GM10248 (cell line): ENCODE results near the gene KITLG.
"Not testable (repeated sequence)": the region's sequence is repeated elsewhere in the genome, so short reads cannot be mapped to it uniquely, and the experiment has no call there.

Experiments used
- CTCF ChIA-PET: fragments of 300-600 bp; sonication (Branson Sonifier 250); formaldehyde crosslinking; extraction: SDS; loops from one replicate; lab custom pipeline; 2021; ENCODE audit warnings: antibody characterized with exemption; lab: Yijun Ruan, JAX
- POLR2A ChIA-PET: fragments of 350-650 bp; sonication (Branson Sonifier 250); formaldehyde crosslinking; extraction: SDS; loops from one replicate; lab custom pipeline; 2020; ENCODE audit warnings: antibody characterized with exemption; lab: Yijun Ruan, JAX
- DNase-seq: peaks from one replicate; pipeline ENCODE4 v3.0.0; 2012; ENCODE audit errors: extremely low spot score
- CTCF ChIP-seq: IDR thresholded peaks from 2 replicates; pipeline ENCODE4 v1.5.1; 2012; ENCODE audit warnings: mild to moderate bottlenecking, low read depth; ENCODE audit errors: extremely low read depth, missing control alignments, control extremely low read depth

The KITLG gene

GRCh38 chr12:88580051-88580871 is at the start of gene KITLG:
TSS of gene KITLG (minus strand) at chr12:88580471. CDS start at chr12:88580278, 193 bp downstream.
- ChIA-PET CTCF (interaction anchor here (1.0 to 1.4 kb wide), 3 partner anchors 13 to 26 kb away, joined by 3 to 4 read pairs (median 3); no protein-coding TSS in a partner anchor), POLR2A (no interaction called here)
- peak; percentile 24 for TF ChIP-seq CTCF
- peak; percentile 50 for DNase-seq

- no peak for DNase-seq
- CTCF ChIA-PET = interaction anchor here (1.1 kb wide), 1 partner anchor 8 kb away, joined by 3 read pairs; no protein-coding TSS in a partner anchor
- no peak for TF ChIP-seq CTCF
- POLR2A ChIA-PET = no interaction called here
Measured at GRCh38 chr12:88628856-88629509, 48.7 kb upstream of the KITLG start.

DNA sequence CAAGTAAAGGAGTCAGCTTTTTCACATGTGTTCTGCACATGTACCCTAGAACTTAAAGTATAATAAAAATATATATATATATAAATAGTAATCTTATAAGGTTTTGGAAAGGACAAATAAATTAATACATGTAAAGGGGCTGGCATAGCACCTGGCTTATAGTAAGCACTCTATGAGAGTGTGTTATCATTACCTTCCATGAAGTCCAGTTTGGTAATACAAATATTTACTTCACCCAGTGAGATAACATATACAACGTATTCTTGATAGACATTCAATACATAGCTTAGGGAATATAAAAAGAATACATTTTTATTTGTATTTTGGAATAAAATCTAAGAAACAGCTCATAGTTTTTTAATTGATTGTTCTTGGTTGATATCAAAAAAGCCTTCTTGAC is 47.8 kb upstream of the KITLG start:
- DNase-seq, POLR2A ChIA-PET, CTCF ChIA-PET: not testable (repeated sequence)

DNA sequence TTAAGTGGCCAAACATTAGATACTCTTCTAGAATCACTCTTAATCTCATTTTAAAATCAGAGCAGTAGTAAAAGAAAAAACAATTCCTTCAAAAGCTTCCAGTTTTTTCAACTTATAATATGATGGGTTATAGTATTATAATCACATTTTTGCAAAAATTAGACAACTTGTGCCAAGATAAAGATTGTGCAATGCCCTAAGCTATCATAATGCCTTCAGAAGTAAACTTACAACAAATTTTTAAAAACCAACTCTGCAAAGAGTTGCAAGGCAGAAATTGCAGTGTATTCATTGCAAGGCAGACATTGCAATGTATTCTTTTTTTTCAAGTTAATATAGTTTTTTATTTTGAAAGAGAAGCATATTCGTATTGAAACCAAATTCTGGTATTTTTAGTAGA is 47.2 kb upstream of the KITLG start:
- ChIA-PET CTCF (no interaction called here), POLR2A (no interaction called here)
- DNase-seq = no peak
- TF ChIP-seq CTCF = no peak

DNA sequence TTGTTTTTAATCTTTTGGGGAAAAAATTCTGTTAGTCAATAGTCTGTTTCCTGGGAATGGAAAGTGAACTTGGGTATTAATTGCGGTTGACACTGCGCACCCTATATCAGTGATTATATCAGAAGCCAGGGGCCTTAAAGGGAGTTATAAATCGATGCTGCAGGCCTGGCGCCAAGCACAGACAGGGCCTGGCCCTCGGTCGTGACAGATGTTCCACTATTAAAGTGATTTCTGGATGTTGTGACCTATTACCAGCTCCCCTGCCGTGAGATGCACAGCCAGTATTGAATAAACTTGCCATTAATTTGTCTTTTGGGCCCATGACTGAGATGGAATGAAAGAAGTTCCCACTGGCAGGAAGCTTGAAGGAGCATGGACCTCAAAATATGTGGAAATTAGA is 45.1 kb upstream of the KITLG start:
- TF ChIP-seq CTCF = no peak
- DNase-seq = no peak
- CTCF ChIA-PET = interaction anchor here (1.8 kb wide), 1 partner anchor 9 kb away, joined by 4 read pairs; no protein-coding TSS in a partner anchor
- POLR2A ChIA-PET = no interaction called here

DNA sequence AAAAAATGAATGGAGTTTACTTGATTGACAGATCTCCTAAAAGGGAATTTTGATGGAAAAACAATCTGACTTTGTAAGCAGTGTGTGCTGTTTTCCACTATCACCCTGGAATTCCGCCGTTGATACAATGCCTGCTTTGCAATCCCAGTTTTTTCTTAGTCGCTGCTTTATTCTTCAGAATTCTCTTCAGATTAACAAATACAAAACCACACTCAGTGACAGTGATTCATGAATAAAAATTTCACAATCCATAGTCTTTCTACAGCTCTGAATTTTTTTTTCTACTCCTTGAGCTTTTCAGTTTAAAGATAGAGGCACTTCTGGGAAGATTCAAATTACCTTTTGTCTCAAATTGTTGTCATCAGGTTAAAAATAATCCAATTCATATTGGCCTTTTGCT is 44.6 kb upstream of the KITLG start:
- no peak for TF ChIP-seq CTCF
- DNase-seq = no peak
- CTCF ChIA-PET = interaction anchor here (1.8 kb wide), 1 partner anchor 10 kb away, joined by 4 read pairs; no protein-coding TSS in a partner anchor
- POLR2A ChIA-PET = no interaction called here

DNA sequence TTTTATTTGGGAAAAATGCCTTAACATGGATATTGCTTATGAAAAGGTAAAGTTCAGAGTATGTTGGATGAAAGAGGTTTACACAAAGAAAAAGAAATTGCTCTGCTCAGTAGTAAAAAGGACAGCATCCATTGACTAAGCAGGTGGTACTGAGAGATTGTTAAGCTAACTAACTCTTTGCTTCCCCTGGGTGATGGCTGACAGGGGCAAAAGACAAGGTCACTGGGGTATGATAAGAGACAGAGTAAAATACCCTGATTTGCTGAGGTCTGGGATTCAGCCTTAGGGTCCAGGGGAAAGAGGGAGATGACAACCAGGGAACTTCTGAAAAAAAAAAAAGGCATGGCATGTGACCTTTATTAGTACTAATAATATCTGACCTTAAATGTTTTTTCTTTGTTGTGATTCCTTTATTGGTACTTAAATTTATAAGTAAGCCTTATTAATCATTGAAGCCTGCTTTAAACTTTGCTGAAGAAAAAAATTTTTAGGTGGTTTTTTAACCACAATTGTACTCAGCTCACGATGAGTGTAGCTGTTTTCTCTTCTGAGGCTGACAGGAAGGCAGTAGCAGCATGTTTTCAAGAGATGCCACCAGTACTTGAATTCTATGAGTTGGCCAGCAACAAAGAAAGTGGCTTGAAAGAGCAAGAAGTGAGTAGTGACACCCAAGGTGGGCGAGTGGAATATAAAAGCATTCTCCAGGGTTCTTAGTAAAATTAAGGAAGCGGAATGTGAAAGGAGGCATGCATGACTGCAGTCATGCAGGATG is 43.7 kb upstream of the KITLG start:
- ChIA-PET POLR2A (no interaction called here), CTCF (no interaction called here)
- DNase-seq = no peak
- no peak for TF ChIP-seq CTCF
